Thoracic aorta (tissue), 2 donors: Measurements from ENCODE around the gene LAMB4. TPM values are rescaled to one million over a fixed set of nuclear protein-coding genes. Genes with fewer than 3 reads are reported as not detected.
A peak's percentile ranks its signal among the peaks of the same experiment; 100 is the strongest.

Experiments
- ATAC-seq: fragments of 150-250 bp; one replicate; pipeline ENCODE4 v1.8.0; 2017; ENCODE audit warnings: low read depth; ENCODE audit not compliant: insufficient number of reproducible peaks, low FRiP score
- DNase-seq: peaks from one replicate; pipeline ENCODE4 v3.0.0-alpha.2; 2020; ENCODE audit warnings: low spot score
- H3K27ac ChIP-seq, 2 donors: fragments of 200-600 bp; sonication (generic); 1 replicate in 1 of 2; 2 replicates in 1 of 2; pipeline ENCODE4 v1.5.1; 2016; ENCODE audit warnings: mild to moderate bottlenecking in 2 of 2, moderate library complexity in 2 of 2
- H3K27me3 ChIP-seq: fragments of 200-600 bp; sonication (generic); replicated peaks from 2 replicates; pipeline ENCODE4 v1.6.0; 2016; ENCODE audit warnings: mild to moderate bottlenecking; ENCODE audit not compliant: insufficient read depth
- H3K36me3 ChIP-seq: fragments of 200-600 bp; sonication (generic); one replicate; pipeline ENCODE4 v1.5.1; 2016
- H3K4me1 ChIP-seq, 2 donors: fragments of 200-600 bp; sonication (generic); 1 replicate in 1 of 2; 2 replicates in 1 of 2; pipeline versions ENCODE4 v1.5.1 to v1.6.0; 2016; ENCODE audit warnings: low read depth in 2 of 2, mild to moderate bottlenecking in 1 of 2; ENCODE audit not compliant: control insufficient read depth in 1 of 2
- H3K4me3 ChIP-seq: fragments of 200-600 bp; sonication (generic); 2 replicates; pipeline ENCODE4 v1.5.1; 2016; ENCODE audit warnings: mild to moderate bottlenecking
- H3K9me3 ChIP-seq: fragments of 200-600 bp; sonication (generic); 2 replicates; pipeline ENCODE4 v1.5.1; 2016
- CTCF ChIP-seq: fragments of 200-600 bp; sonication (generic); IDR thresholded peaks from one replicate; pipeline ENCODE4 v1.5.1; 2019; ENCODE audit warnings: antibody characterized with exemption
- total RNA-seq, 2 donors: library from RNA; depleted of rRNA; stranded (reverse); fragments of >200 nt; gene quantifications; one replicate each; pipeline versions ENCODE4 v1.1.0 to v1.2.3, GENCODE V29; 2016

The LAMB4 gene
- total RNA-seq, 2 donors from 2014 or later = 0.14 TPM; not detected in 1

GRCh38 chr7:107995184-107996071 lies 134.7 kb downstream of the LAMB4 start:
- no peak for TF ChIP-seq CTCF
- H3K27ac ChIP-seq = peak overlapping the region; percentile 39 to 62
- no peaks in the 10 kb centered on the region for H3K9me3 ChIP-seq
- no peaks in the 10 kb centered on the region for H3K27me3 ChIP-seq
- peaks cover 19 to 47% of the 10 kb centered on the region in 2 donors for H3K4me1 ChIP-seq
- no peak overlapping the region for H3K4me3 ChIP-seq
- H3K36me3 ChIP-seq = no peaks in the 10 kb centered on the region
- ATAC-seq (no peak), DNase-seq (no peak)

GRCh38 chr7:107994421-107995030 lies 135.6 kb downstream of the LAMB4 start:
- Histone ChIP-seq H3K36me3 (no peaks in the 10 kb centered on the region), H3K4me3 (no peak overlapping the region), H3K27ac (peak overlapping the region; percentile 39 to 62), H3K9me3 (no peaks in the 10 kb centered on the region), H3K4me1 (peaks cover 16 to 44% of the 10 kb centered on the region in 2 donors), H3K27me3 (no peaks in the 10 kb centered on the region)
- no peak for TF ChIP-seq CTCF
- ATAC-seq (no peak), DNase-seq (no peak)

GRCh38 chr7:107993891-107994291 lies 136.3 kb downstream of the LAMB4 start:
- no peak for DNase-seq
- H3K27ac ChIP-seq = peak overlapping the region in 1 of 2 donors; percentile 62
- no peak for TF ChIP-seq CTCF
- H3K4me3 ChIP-seq = no peak overlapping the region
- no peaks in the 10 kb centered on the region for H3K36me3 ChIP-seq
- no peaks in the 10 kb centered on the region for H3K9me3 ChIP-seq
- no peak for ATAC-seq
- peaks cover 15 to 44% of the 10 kb centered on the region in 2 donors for H3K4me1 ChIP-seq
- H3K27me3 ChIP-seq = no peaks in the 10 kb centered on the region

- no peak for TF ChIP-seq CTCF
- H3K4me3 ChIP-seq = peak overlapping the region; percentile 4
- ATAC-seq (peak; percentile 90), DNase-seq (no peak)
- H3K4me1 ChIP-seq = peaks cover 0 to 24% of the 10 kb centered on the region in 2 donors
- H3K36me3 ChIP-seq = no peaks in the 10 kb centered on the region
- H3K27ac ChIP-seq = peak overlapping the region; percentile 32 to 61
- no peaks in the 10 kb centered on the region for H3K27me3 ChIP-seq
- no peaks in the 10 kb centered on the region for H3K9me3 ChIP-seq
These were observed 140.4 kb downstream of the LAMB4 start for GRCh38 chr7:107989618-107990373.
